Dendritic cell treated with granulocyte-macrophage colony-stimulating factor and Interleukin-4, amounts not matched to agents 40 ng/mL and 50 ng/mL, for 4 days (primary cell): ENCODE data around the gene SNAI3.
"Not testable (repeated sequence)": the region's sequence is repeated elsewhere in the genome, so short reads cannot be mapped to it uniquely, and the experiment has no call there.

Experiments
- H3K27ac Mint-ChIP-seq: one replicate; pipeline ENCODE4 v1.8.0; 2022; ENCODE audit warnings: mild to moderate bottlenecking, mixed read lengths
- H3K27me3 Mint-ChIP-seq: one replicate; pipeline ENCODE4 v1.8.0; 2022; ENCODE audit warnings: mild to moderate bottlenecking, mixed read lengths
- H3K36me3 Mint-ChIP-seq: one replicate; pipeline ENCODE4 v1.8.0; 2022; ENCODE audit warnings: low read depth, mixed read lengths
- H3K4me1 Mint-ChIP-seq: one replicate; pipeline ENCODE4 v1.8.0; 2022; ENCODE audit warnings: low read depth, mixed read lengths
- H3K4me3 Mint-ChIP-seq: one replicate; pipeline ENCODE4 v1.8.0; 2022; ENCODE audit warnings: mild to moderate bottlenecking, moderate library complexity, mixed read lengths
- H3K9me3 Mint-ChIP-seq: one replicate; pipeline ENCODE4 v1.8.0; 2022; ENCODE audit warnings: mixed read lengths
- intact Hi-C: fragments of 100-400 bp; cut with micrococcal nuclease; formaldehyde crosslinking; loops from one replicate; pipeline ENCODE4 v1.15.0; 2022

Gene SNAI3

DNA sequence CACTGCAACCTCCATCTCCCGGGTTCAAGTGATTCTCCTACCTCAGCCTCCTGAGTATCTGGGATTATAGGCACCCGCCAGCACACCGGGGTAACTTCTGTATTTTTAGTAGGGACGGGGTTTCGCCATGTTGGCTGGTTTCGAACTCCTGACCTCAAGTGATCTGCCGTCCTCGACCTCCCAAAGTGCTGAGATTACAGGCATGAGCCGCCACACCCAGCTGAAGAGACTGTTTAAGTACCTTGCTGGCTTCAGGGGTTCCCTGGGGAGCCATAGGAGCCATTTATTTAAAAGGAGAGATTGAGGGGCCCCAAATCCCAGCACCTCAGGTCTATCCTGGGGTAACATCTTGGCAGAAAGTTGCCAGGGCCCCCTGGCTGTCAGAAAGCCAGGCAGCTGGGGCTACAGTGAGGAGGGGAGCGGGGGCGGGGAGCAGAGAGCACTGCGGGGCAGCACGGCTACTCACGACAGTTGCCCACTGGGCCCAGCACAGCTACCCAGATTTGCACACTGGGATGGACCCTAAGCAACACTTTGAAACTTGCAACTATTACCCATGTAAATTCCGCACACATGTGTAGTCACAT is 1.6 kb downstream of the SNAI3 start:
- Mint-ChIP-seq H3K4me3 (peak overlapping the region; percentile 86), H3K4me1 (peaks cover 75% of the 10 kb centered on the region), H3K27me3 (peaks cover 7% of the 10 kb centered on the region), H3K27ac (peak overlapping the region; percentile 98), H3K36me3 (peaks cover 31% of the 10 kb centered on the region), H3K9me3 (no peaks in the 10 kb centered on the region)
- intact Hi-C loops = loop anchor here (5.0 to 10.0 kb wide), 2 partner anchors 32 to 50 kb away; partner anchors contain the start of genes CYBA and IL17C

GRCh38 chr16:88681709-88682451 is 4.4 kb downstream of the SNAI3 start:
- Mint-ChIP-seq H3K4me1 (peaks cover 47% of the 10 kb centered on the region), H3K4me3 (peak overlapping the region; percentile 69), H3K27ac (peak overlapping the region; percentile 98), H3K9me3 (no peaks in the 10 kb centered on the region), H3K36me3 (peaks cover 59% of the 10 kb centered on the region), H3K27me3 (no peaks in the 10 kb centered on the region)
- intact Hi-C loops = loop anchor here (10.0 kb wide), 1 partner anchor 47 kb away; the partner anchor contains the start of gene IL17C

GRCh38 chr16:88681084-88681680 is 5.1 kb downstream of the SNAI3 start:
- H3K9me3 Mint-ChIP-seq = no peaks in the 10 kb centered on the region
- intact Hi-C loops = loop anchor here (10.0 kb wide), 1 partner anchor 46 kb away; the partner anchor contains the start of gene IL17C

DNA sequence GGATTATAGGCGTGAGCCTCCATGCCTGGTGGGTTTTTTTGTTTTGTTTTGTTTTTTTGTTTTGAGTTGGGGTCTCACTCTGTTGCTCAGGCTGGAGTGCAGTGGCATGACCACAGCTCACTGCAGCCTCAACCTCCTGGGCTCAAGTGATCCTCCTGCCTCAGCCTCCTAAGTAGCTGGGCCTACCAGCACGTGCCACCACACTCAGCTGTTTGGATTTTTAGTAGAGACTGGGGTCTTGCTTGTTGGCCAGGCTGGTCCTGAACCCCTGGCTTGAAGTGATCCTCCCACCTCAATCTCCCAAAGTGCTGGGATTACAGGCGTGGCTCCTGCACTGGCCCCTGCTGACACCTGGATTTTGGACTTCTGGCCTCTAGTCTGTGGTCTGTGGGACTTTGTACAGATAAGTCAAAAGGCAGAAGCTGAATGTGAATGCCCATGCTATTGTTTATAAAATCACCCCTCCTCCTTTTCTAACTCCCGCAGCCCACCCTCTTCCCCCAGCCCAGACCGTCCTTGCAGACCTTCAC is 5.7 kb downstream of the SNAI3 start:
- intact Hi-C loops = loop anchor here (10.0 kb wide), 1 partner anchor 46 kb away; the partner anchor contains the start of gene IL17C
- H3K4me3 Mint-ChIP-seq = peak overlapping the region; percentile 69
- peaks cover 71% of the 10 kb centered on the region for H3K36me3 Mint-ChIP-seq
- no peaks in the 10 kb centered on the region for H3K9me3 Mint-ChIP-seq
- peak overlapping the region; percentile 98 for H3K27ac Mint-ChIP-seq
- peaks cover 43% of the 10 kb centered on the region for H3K4me1 Mint-ChIP-seq
- no peaks in the 10 kb centered on the region for H3K27me3 Mint-ChIP-seq

More at GRCh38 chr16:88681084-88681680, 5.1 kb downstream of the SNAI3 start:
- Mint-ChIP-seq H3K27ac (peak overlapping the region; percentile 98), H3K4me3 (peak overlapping the region; percentile 69), H3K36me3 (peaks cover 66% of the 10 kb centered on the region), H3K27me3 (no peaks in the 10 kb centered on the region), H3K4me1 (peaks cover 43% of the 10 kb centered on the region)

DNA sequence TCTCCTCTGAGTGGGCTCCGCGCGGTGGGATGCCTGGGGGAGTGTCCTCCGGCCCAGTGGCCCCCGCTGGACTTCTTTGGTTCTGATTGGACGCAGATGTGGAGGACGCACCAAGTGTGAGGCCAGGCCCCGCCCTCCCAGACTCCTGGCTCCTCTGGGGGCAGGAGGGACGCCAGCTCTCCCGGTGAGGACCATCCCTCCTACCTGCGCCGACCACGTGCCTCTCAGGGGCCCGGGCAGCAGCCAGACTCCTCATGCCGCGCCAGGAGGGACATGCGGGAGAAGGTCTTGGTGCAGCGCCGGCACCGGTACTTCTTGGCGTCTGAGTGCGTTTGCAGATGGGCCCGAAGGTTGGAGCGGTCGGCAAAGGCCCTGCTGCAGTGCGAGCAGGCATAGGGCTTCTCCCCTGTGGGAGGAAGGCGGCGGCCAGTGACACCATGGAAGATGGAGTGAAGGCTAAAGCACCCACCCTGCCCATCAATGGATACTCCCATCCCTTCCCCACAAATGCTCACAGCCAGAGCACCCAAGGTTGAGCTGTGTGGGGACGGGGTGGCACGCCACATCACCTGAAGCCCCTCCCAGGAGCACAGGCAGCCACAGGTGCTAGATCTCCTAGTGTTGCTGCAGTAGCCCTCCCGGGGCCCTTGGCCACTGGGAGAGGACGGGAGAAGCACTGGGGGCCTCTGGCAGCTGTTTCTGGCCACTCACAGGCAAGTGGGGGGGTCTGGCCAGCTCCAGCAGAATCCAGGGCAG is 7.9 kb downstream of the SNAI3 start:
- intact Hi-C loops = no loop called here
- peaks cover 82% of the 10 kb centered on the region for H3K36me3 Mint-ChIP-seq
- H3K9me3 Mint-ChIP-seq = no peaks in the 10 kb centered on the region
- H3K4me1 Mint-ChIP-seq = peaks cover 29% of the 10 kb centered on the region
- no peaks in the 10 kb centered on the region for H3K27me3 Mint-ChIP-seq
- no peak overlapping the region for H3K4me3 Mint-ChIP-seq
- H3K27ac Mint-ChIP-seq = no peak overlapping the region

- Mint-ChIP-seq H3K4me3 (no peak overlapping the region), H3K27ac (no peak overlapping the region), H3K27me3 (no peaks in the 10 kb centered on the region), H3K4me1 (peaks cover 28% of the 10 kb centered on the region), H3K9me3 (no peaks in the 10 kb centered on the region), H3K36me3 (peaks cover 82% of the 10 kb centered on the region)
- intact Hi-C loops = no loop called here
Observed at GRCh38 chr16:88677721-88678120, 8.6 kb downstream of the SNAI3 start.

DNA sequence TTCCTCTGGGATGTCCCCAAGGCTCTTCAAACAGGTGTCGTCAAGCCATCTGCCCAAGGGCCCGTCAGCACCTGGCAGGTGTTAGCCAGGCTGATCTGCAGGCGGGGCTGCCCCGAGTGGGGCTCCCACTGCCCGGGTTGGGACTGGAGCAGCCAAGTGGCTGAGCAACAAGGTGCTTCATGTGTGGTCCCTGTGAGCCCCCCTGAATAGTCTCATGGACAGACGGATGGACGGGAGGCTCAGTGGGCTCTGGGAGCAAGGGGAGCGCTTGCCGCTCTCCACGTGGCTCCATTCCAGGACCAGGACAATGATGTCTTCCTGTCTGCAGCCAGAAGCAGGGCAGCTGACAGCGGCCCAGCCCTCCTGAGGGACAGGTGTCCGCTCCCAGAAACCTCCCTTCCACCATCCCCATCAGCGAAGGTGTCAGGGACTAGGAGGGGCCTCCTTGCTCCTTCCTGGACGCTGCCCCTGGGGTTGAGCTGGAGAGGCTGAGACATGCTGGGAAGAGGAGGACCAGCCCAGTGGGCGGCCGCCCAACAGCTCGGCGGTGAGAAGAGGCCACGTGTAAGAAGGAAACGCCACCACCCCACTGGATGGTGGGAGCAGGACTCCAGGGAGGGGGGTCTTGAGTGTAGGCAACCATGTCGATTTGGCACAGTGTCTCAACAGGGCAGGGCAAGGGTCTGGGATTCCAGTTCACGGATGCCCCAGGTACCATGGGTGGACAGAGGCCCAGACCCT is 9.6 kb downstream of the SNAI3 start:
- H3K36me3 Mint-ChIP-seq = peaks cover 85% of the 10 kb centered on the region
- no peaks in the 10 kb centered on the region for H3K9me3 Mint-ChIP-seq
- H3K4me1 Mint-ChIP-seq = peaks cover 18% of the 10 kb centered on the region
- no peaks in the 10 kb centered on the region for H3K27me3 Mint-ChIP-seq
- intact Hi-C loops = no loop called here
- H3K27ac Mint-ChIP-seq = no peak overlapping the region
- no peak overlapping the region for H3K4me3 Mint-ChIP-seq

- Mint-ChIP-seq H3K9me3 (no peaks in the 10 kb centered on the region), H3K27ac (peak overlapping the region; percentile 37), H3K4me1 (peaks cover 10% of the 10 kb centered on the region), H3K36me3 (peaks cover 60% of the 10 kb centered on the region), H3K27me3 (no peaks in the 10 kb centered on the region), H3K4me3 (no peak overlapping the region)
- intact Hi-C loops = no loop called here
Observed at GRCh38 chr16:88673716-88674379, 12.5 kb downstream of the SNAI3 start.

- no peak overlapping the region for H3K27ac Mint-ChIP-seq
Observed at GRCh38 chr16:88672776-88673175, 13.5 kb downstream of the SNAI3 start.

GRCh38 chr16:88671806-88672205 is 14.5 kb downstream of the SNAI3 start:
- intact Hi-C loops = no loop called here
- peaks cover 20% of the 10 kb centered on the region for H3K4me1 Mint-ChIP-seq
- H3K36me3 Mint-ChIP-seq = peaks cover 48% of the 10 kb centered on the region
- H3K27ac Mint-ChIP-seq = no peak overlapping the region
- H3K4me3 Mint-ChIP-seq = no peak overlapping the region
- H3K27me3 Mint-ChIP-seq = no peaks in the 10 kb centered on the region
- H3K9me3 Mint-ChIP-seq = no peaks in the 10 kb centered on the region

More at GRCh38 chr16:88672776-88673175, 13.5 kb downstream of the SNAI3 start:
- peaks cover 58% of the 10 kb centered on the region for H3K36me3 Mint-ChIP-seq
- peaks cover 14% of the 10 kb centered on the region for H3K4me1 Mint-ChIP-seq
- H3K4me3 Mint-ChIP-seq = no peak overlapping the region
- intact Hi-C loops = no loop called here
- no peaks in the 10 kb centered on the region for H3K9me3 Mint-ChIP-seq
- H3K27me3 Mint-ChIP-seq = no peaks in the 10 kb centered on the region

- H3K4me3 Mint-ChIP-seq = no peak overlapping the region
- peaks cover 45% of the 10 kb centered on the region for H3K36me3 Mint-ChIP-seq
- no peaks in the 10 kb centered on the region for H3K9me3 Mint-ChIP-seq
- H3K27me3 Mint-ChIP-seq = no peaks in the 10 kb centered on the region
- intact Hi-C loops = no loop called here
- peaks cover 20% of the 10 kb centered on the region for H3K4me1 Mint-ChIP-seq
- no peak overlapping the region for H3K27ac Mint-ChIP-seq
Observed at GRCh38 chr16:88669980-88670379, 16.3 kb downstream of the SNAI3 start.

DNA sequence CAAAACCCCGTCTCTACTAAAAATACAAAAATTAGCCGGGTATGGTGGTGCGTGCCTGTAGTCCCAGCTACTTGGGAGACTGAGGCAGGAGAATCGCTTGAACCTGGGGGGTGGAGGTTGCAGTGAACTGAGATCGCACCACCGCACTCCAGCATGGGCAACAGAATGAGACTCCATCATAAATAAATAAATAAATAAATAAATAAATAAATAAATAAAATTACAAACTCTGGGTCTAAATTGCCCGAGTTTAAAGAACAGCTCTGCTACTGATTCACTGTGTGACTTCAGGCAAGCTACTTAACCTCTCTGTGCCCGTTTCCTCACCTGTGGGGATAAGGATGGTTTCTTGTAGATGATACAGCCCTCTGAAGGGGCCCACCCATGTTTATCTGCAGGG is 16.8 kb downstream of the SNAI3 start:
- H3K27ac Mint-ChIP-seq = not testable (repeated sequence)

More for the DNA sequence above, 16.8 kb downstream of the SNAI3 start:
- Mint-ChIP-seq H3K36me3 (peaks cover 40% of the 10 kb centered on the region), H3K4me1 (peaks cover 20% of the 10 kb centered on the region)
- H3K27me3 Mint-ChIP-seq, H3K4me3 Mint-ChIP-seq, intact Hi-C loops, H3K9me3 Mint-ChIP-seq: not testable (repeated sequence)
